ENCODE data around the gene MBNL2.
A peak's percentile ranks its signal among the peaks of the same experiment; 100 is the strongest.

Gene MBNL2

DNA sequence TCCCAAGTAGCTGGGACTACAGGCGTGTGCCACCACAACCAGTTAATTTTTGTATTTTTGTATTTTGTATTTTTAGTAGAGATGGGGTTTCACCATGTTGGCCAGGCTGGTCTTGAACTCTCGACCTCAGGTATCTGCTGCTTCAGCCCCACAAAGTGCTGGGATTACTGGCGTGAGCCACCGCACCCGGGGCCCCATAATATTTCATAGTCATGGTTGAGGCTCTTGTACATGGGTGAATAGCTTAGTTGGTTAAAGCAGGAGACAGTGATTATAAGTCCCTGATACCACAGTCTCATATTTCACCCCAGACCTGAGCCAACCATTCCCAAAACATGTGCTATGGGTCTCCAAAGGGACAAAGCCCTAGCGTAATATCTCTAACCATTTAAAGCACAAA, 26.1 kb downstream of the MBNL2 start:
- H3K4me3 ChIP-seq (ENCODE audit: control insufficient read depth, low read depth, low read length) = no peak overlapping the region
- TF ChIP-seq, protein P1, sequence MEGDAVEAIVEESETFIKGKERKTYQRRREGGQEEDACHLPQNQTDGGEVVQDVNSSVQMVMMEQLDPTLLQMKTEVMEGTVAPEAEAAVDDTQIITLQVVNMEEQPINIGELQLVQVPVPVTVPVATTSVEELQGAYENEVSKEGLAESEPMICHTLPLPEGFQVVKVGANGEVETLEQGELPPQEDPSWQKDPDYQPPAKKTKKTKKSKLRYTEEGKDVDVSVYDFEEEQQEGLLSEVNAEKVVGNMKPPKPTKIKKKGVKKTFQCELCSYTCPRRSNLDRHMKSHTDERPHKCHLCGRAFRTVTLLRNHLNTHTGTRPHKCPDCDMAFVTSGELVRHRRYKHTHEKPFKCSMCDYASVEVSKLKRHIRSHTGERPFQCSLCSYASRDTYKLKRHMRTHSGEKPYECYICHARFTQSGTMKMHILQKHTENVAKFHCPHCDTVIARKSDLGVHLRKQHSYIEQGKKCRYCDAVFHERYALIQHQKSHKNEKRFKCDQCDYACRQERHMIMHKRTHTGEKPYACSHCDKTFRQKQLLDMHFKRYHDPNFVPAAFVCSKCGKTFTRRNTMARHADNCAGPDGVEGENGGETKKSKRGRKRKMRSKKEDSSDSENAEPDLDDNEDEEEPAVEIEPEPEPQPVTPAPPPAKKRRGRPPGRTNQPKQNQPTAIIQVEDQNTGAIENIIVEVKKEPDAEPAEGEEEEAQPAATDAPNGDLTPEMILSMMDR (conservative IDR thresholded peaks at IDR 0.05; ENCODE audit: control insufficient read depth, insufficient read depth, low read depth, low read length) = no peak
- no peak for DNase-seq (ENCODE audit: low read depth)

DNA sequence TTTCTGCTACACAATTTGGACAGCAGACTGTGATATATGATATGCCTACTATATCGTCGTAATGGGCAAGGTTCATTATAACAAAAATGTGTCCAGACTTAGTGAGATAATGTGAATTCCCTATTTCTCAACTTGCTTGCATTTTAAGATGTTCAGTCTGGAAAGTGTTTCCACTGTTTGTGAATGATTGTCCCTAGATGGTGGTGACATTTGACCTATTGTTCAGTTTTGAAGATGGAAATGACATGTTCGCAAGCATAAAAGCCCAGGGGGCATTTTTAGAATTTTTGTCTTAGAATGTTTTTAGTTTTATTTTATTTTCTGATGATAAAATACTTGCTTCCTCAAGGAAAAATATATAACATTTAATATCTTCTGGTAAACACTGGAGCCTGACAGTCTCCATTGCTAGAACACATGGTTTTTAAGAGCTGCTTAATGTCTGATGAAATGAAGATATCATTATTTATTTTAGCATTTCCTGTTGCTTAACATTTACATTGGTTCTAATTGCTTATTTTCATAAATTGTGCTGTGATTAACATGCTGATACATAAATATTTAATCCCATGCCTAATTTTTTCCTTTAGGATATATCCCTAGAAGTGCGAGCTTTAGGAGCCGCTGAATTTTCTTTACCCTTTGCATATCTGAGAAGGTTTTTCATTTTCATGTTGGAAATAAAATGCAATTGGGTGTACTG, 27.1 kb downstream of the MBNL2 start:
- no peak overlapping the region for H3K4me3 ChIP-seq (ENCODE audit: control insufficient read depth, low read depth, low read length)
- peak; percentile 60 for DNase-seq (ENCODE audit: low read depth)
- TF ChIP-seq, protein P1 (conservative IDR thresholded peaks at IDR 0.05; ENCODE audit: control insufficient read depth, insufficient read depth, low read depth, low read length) = no peak

DNA sequence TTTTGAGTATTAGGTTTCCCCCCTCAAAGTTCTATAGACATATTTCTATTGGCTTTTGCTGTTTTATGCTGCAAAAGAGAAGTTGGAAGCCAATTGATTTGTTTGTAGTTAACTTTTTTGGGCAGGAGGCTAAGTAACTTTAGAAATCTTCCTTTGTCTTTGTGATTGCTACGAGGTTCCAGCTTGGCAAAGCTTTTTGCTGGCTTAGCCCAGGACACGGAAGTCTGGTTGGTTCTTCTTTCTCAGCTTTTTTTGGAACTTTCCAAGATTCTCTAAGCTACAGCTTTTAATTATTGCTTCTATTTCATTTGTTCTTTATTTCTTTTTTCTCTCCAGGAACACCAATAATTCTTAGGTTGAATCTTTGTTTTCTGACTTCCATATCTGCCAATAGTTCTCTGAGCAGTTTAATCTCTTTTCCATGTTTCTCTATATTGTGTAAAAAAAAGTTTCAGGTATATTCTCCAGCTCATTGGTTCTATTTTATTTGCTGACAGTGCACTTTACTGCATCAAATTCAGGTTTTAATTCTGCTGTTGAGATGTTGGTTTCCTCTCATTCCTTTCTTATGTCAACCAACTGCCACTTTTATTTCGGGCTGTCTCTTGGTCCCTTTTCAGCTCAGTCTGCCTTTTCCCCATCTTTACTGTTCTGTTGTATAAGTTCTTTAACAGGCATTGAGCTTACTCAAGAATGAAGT, 27.8 kb downstream of the MBNL2 start:
- TF ChIP-seq, protein P1 (conservative IDR thresholded peaks at IDR 0.05; ENCODE audit: control insufficient read depth, insufficient read depth, low read depth, low read length) = no peak
- H3K4me3 ChIP-seq (ENCODE audit: control insufficient read depth, low read depth, low read length) = no peak overlapping the region
- DNase-seq (ENCODE audit: low read depth) = no peak

DNA sequence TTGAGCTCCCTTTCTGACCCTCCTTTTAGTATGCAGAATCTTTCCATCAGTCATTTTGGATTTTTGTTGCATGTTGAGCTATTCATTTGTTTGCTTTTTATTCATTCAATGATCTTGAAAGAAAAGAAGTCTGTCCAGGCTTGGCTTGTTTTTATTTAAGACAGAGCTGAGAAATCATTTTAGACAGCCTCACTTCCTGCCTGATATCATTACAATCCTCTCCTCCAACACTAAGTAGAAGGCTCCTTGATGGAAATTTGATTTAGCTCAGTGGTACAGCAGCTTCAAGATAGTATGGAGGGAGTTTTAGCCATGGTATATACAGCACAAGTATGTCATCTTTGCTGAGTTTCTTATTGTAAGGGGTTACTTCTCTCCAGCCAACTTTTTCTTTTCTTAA, 28.4 kb downstream of the MBNL2 start:
- no peak for DNase-seq (ENCODE audit: low read depth)
- H3K4me3 ChIP-seq (ENCODE audit: control insufficient read depth, low read depth, low read length) = no peak overlapping the region
- TF ChIP-seq, protein P1 (conservative IDR thresholded peaks at IDR 0.05; ENCODE audit: control insufficient read depth, insufficient read depth, low read depth, low read length) = no peak

DNA sequence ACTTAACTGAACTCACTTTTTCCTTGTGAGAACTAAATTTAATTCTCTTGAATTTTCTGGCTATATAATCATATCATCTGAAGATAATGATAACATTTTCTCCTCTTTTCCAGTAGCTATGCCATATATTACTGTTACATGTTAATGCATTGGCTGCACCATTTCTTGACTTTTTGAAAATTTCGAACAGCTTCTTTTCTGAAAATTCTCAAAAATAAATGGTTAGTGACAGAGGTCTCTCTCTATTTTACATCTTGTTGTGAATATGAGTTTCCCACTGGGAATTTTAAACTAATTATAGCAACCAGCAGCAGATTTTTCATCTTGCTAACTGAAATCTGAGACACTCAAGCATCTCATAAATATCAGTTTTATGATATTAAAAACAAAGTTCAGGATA, 30.6 kb downstream of the MBNL2 start:
- TF ChIP-seq, protein P1 (conservative IDR thresholded peaks at IDR 0.05; ENCODE audit: control insufficient read depth, insufficient read depth, low read depth, low read length) = no peak
- no peak for DNase-seq (ENCODE audit: low read depth)
- no peak overlapping the region for H3K4me3 ChIP-seq (ENCODE audit: control insufficient read depth, low read depth, low read length)

DNA sequence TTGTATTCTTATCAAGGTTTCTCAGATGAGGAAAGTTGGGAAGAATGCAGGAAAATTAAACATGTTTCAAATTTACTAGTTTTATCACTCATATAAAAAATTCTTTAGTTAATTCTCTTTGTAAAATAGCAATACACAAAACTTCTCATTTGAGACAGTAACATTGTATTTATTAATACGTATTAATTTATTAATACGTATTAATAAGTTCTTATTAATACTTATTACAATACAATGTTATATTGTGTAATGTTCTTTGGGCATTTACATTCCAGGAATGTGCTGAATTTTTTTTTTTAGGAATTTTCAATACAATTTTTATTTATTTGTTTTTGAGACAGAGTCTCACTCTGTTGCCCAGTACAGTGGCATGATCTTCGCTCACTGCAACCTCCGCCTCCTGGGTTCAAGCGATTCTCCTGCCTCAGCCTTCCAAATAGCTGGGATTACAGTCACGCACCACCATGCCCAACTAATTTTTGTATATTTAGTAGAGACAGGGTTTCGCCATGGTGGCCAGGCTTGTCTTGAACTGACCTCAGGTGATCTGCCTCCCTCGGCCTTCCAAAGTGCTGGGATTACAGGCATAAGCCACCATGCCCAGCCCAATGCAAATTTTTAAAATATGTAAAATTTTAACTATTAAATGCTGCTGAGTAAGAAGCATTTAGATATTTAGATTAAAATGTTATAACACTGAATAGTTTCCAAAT, 31.6 kb downstream of the MBNL2 start:
- no peak overlapping the region for H3K4me3 ChIP-seq (ENCODE audit: control insufficient read depth, low read depth, low read length)
- DNase-seq (ENCODE audit: low read depth) = no peak
- TF ChIP-seq, protein P1 (conservative IDR thresholded peaks at IDR 0.05; ENCODE audit: control insufficient read depth, insufficient read depth, low read depth, low read length) = no peak
